ENCODE data around the gene SLC36A4.

Gene SLC36A4

DNA sequence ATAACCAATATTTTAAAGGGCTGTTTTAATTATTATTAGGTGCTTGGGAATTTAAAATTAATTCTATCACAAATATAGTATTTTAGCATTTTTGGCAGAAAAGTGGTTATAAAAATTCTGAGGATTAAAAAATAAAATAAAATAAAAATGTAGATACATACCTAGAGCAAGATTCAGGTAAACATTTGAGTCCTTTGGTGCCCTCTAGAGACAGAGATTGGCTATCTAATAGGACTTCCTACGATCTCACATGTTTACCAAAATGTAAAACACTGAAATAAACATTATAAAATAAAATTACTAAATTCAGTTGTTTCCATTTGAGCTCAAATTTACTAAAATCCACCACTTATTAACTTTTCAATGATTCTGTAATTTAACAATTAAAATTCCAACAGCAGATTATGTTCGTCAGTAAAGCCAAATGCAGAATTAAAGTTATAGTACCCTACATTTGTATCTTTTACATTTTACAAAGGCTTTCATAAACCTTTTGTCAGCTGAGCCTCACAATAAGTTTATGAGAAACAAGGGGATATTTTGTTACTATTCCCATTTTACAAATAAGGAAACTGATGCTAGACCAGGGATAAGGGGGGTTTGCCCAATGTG lies 27.7 kb downstream of the SLC36A4 start:
- TF ChIP-seq CTCF (IDR thresholded peaks at IDR 0.05; ENCODE audit: insufficient read depth, low read depth, low read length, missing control alignments), result peak; percentile 29
- H3K4me3 ChIP-seq (ENCODE audit: low read depth, low read length), result no peak overlapping the region
- DNase-seq (ENCODE audit: low read depth), result peak; percentile 35

- DNase-seq (ENCODE audit: low read depth), result no peak
- TF ChIP-seq CTCF (IDR thresholded peaks at IDR 0.05; ENCODE audit: insufficient read depth, low read depth, low read length, missing control alignments), result no peak
- no peak overlapping the region for H3K4me3 ChIP-seq (ENCODE audit: low read depth, low read length)
Observed at GRCh38 chr11:93169143-93169542, 28.6 kb downstream of the SLC36A4 start.

- TF ChIP-seq CTCF (IDR thresholded peaks at IDR 0.05; ENCODE audit: insufficient read depth, low read depth, low read length, missing control alignments), result no peak
- no peak overlapping the region for H3K4me3 ChIP-seq (ENCODE audit: low read depth, low read length)
- peak; percentile 5 for DNase-seq (ENCODE audit: low read depth)
Observed at GRCh38 chr11:93166862-93167261, 30.9 kb downstream of the SLC36A4 start.

GRCh38 chr11:93166194-93166593 lies 31.6 kb downstream of the SLC36A4 start:
- no peak overlapping the region for H3K4me3 ChIP-seq (ENCODE audit: low read depth, low read length)
- DNase-seq (ENCODE audit: low read depth), result peak; percentile 3
- no peak for TF ChIP-seq CTCF (IDR thresholded peaks at IDR 0.05; ENCODE audit: insufficient read depth, low read depth, low read length, missing control alignments)

- no peak for TF ChIP-seq CTCF (IDR thresholded peaks at IDR 0.05; ENCODE audit: insufficient read depth, low read depth, low read length, missing control alignments)
- no peak for DNase-seq (ENCODE audit: low read depth)
- no peak overlapping the region for H3K4me3 ChIP-seq (ENCODE audit: low read depth, low read length)
Observed at GRCh38 chr11:93160808-93161207, 37.0 kb downstream of the SLC36A4 start.

DNA sequence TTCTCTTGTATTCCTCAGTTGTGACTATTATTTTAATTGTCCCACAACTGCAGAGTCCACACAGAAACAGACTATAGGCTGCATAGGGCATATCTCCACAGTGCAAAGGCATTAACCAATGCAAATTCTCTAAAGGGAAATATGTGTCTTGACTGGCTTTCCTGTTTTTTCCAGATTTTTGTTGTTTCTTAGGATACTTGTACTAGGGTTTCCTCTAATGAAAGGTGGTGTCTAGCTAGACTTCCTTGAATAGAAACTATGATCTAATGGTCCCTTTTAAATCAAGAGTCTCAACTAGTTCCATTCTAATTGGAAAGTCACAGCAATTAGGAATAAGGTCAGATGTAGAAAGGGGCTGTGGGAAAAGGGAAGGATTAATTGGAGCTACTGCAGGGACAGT lies 37.6 kb downstream of the SLC36A4 start:
- no peak for TF ChIP-seq CTCF (IDR thresholded peaks at IDR 0.05; ENCODE audit: insufficient read depth, low read depth, low read length, missing control alignments)
- no peak for DNase-seq (ENCODE audit: low read depth)
- no peak overlapping the region for H3K4me3 ChIP-seq (ENCODE audit: low read depth, low read length)

DNA sequence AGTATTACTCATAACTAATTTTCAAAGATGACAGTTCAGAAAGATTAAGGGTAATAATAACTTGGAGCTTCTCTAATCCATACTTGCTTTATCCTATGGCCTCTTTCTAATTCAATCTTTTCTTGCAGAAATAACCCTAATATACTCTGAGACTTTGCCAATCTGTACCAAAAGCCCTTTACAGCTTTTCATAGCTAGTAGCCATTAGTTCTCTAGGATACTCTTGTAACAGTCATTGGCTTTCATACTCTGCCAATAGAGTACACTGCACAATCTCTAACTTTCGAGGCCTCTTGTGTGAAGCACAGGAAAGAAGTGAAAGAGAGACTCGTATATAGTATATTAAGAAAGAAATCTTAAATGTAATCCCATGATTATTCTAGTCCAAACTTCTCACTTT lies 38.1 kb downstream of the SLC36A4 start:
- no peak for DNase-seq (ENCODE audit: low read depth)
- TF ChIP-seq CTCF (IDR thresholded peaks at IDR 0.05; ENCODE audit: insufficient read depth, low read depth, low read length, missing control alignments), result no peak
- no peak overlapping the region for H3K4me3 ChIP-seq (ENCODE audit: low read depth, low read length)
